HepG2 (cell line): ENCODE results near the gene FXYD4. TPM values are rescaled to one million over a fixed set of nuclear protein-coding genes. Genes with fewer than 3 reads are reported as not detected.

Experiments used
- ARNT2 ChIP-seq: sonication (generic); formaldehyde crosslinking; IDR thresholded peaks from 2 replicates; pipeline ENCODE4 v1.8.0; 2022; ENCODE audit warnings: mild to moderate bottlenecking, low read depth, missing genetic modification reagents, moderate library complexity
- EEA1 ChIP-seq: sonication (generic); formaldehyde crosslinking; IDR thresholded peaks from 2 replicates; pipeline ENCODE4 v1.5.1; 2020; ENCODE audit warnings: mild to moderate bottlenecking, missing genetic modification reagents, borderline replicate concordance
- FOSL2 ChIP-seq: sonication (generic); formaldehyde crosslinking; IDR thresholded peaks from 2 replicates; pipeline ENCODE4 v1.4.0; 2020; ENCODE audit warnings: missing genetic modification reagents
- HDAC6 ChIP-seq: fragments of 200-600 bp; sonication (generic); IDR thresholded peaks from 2 replicates; pipeline ENCODE4 v1.7.0; 2017; ENCODE audit warnings: mild to moderate bottlenecking, antibody characterized with exemption, low read length, low read depth
- HNRNPH1 ChIP-seq: fragments of 200-400 bp; formaldehyde crosslinking; optimal IDR thresholded peaks from 2 replicates; pipeline ENCODE3; 2017; ENCODE audit warnings: mild to moderate bottlenecking, low read depth, low read length
- HOXD1 ChIP-seq: sonication (generic); formaldehyde crosslinking; IDR thresholded peaks from 2 replicates; pipeline ENCODE4 v1.5.0; 2020; ENCODE audit warnings: missing genetic modification reagents
- KLF6 ChIP-seq: IDR thresholded peaks from 2 replicates; pipeline ENCODE4 v1.8.0; 2016; ENCODE audit warnings: missing biosample characterization, missing genetic modification reagents
- MAFF ChIP-seq: IDR thresholded peaks from 2 replicates; pipeline ENCODE4 v1.6.1; 2011; ENCODE audit warnings: low read depth, low read length, improper control_type of control experiment
- MYC ChIP-seq: sonication (generic); formaldehyde crosslinking; IDR thresholded peaks from 2 replicates; pipeline ENCODE4 v1.9.0; 2021; ENCODE audit warnings: missing genetic modification reagents, borderline replicate concordance
- SCMH1 ChIP-seq: sonication (generic); formaldehyde crosslinking; IDR thresholded peaks from 2 replicates; pipeline ENCODE4 v1.9.0; 2021; ENCODE audit warnings: missing genetic modification reagents, mild to moderate bottlenecking, borderline replicate concordance
- ZNF138 ChIP-seq: sonication (generic); formaldehyde crosslinking; IDR thresholded peaks from 2 replicates; pipeline ENCODE4 v1.5.0; 2020; ENCODE audit warnings: mild to moderate bottlenecking, low read depth, missing genetic modification reagents
- ZNF235 ChIP-seq: sonication (generic); formaldehyde crosslinking; IDR thresholded peaks from 2 replicates; pipeline ENCODE4 v1.8.1; 2023; ENCODE audit warnings: mild to moderate bottlenecking, missing genetic modification reagents, borderline replicate concordance
- ZNF329 ChIP-seq: sonication (generic); formaldehyde crosslinking; IDR thresholded peaks from 2 replicates; pipeline ENCODE4 v1.9.0; 2021; ENCODE audit warnings: low read depth, mild to moderate bottlenecking, missing genetic modification reagents
- ZNF709 ChIP-seq: sonication (generic); formaldehyde crosslinking; IDR thresholded peaks from 2 replicates; pipeline ENCODE4 v1.5.0; 2020; ENCODE audit warnings: mild to moderate bottlenecking, missing genetic modification reagents
- ZNF792 ChIP-seq: IDR thresholded peaks from 2 replicates; pipeline ENCODE4 v1.6.1; 2016
- polyA plus RNA-seq, 8 experiments: library from polyadenylated mRNA; depleted of rRNA in 3 of 8; stranded (reverse) in 7 of 8; unstranded in 1 of 8; fragments of >200 nt; fragmentation: Illumina TruSeq in 4 of 8; extraction: Trizol in 4 of 8; gene quantifications; 2 replicates each; pipeline versions ENCODE4 v1.2.1 to v1.2.3, GENCODE V29; 2011 to 2016; ENCODE audit warnings: low read depth in 4 of 8, missing spikeins in 1 of 8, mixed read lengths in 1 of 8; ENCODE audit not compliant: insufficient read depth in 1 of 8
- total RNA-seq, 5 experiments: library from RNA; depleted of rRNA; stranded (reverse); fragments of >200 nt; fragmentation: Illumina TruSeq; extraction: Trizol; gene quantifications; 2 replicates each; pipeline ENCODE4 v1.2.3, GENCODE V29; 2016; ENCODE audit warnings: low read depth in 1 of 5
- TF ChIP-seq, protein P1 (sequence below), 2 experiments: IDR thresholded peaks; 2 replicates each; pipeline ENCODE4 v1.6.1; 2011 to 2012; ENCODE audit warnings: low read length in 2 of 2, borderline replicate concordance in 1 of 2, low read depth in 1 of 2, mild to moderate bottlenecking in 1 of 2, moderate library complexity in 1 of 2
- TF ChIP-seq, protein P2 (sequence below): sonication (generic); formaldehyde crosslinking; IDR thresholded peaks from 2 replicates; pipeline ENCODE4 v1.5.1; 2020; ENCODE audit warnings: mild to moderate bottlenecking, missing genetic modification reagents, borderline replicate concordance
- TF ChIP-seq, protein P3 (sequence below): sonication (generic); formaldehyde crosslinking; IDR thresholded peaks from 2 replicates; pipeline ENCODE4 v1.4.0; 2020; ENCODE audit warnings: mild to moderate bottlenecking, missing genetic modification reagents
- TF ChIP-seq, protein P4 (sequence below): sonication (generic); formaldehyde crosslinking; IDR thresholded peaks from 2 replicates; pipeline ENCODE4 v1.4.0; 2020; ENCODE audit warnings: missing genetic modification reagents, borderline replicate concordance
- TF ChIP-seq, protein P5 (sequence below): sonication (generic); formaldehyde crosslinking; IDR thresholded peaks from 2 replicates; pipeline ENCODE4 v1.8.0; 2022; ENCODE audit warnings: missing genetic modification reagents, mild to moderate bottlenecking, borderline replicate concordance

Gene FXYD4
- total and polyA plus RNA-seq, 2 of the 13 experiments (the other 11 are each of a cell fraction or from before 2014, with no cell fraction given) = not detected

DNA sequence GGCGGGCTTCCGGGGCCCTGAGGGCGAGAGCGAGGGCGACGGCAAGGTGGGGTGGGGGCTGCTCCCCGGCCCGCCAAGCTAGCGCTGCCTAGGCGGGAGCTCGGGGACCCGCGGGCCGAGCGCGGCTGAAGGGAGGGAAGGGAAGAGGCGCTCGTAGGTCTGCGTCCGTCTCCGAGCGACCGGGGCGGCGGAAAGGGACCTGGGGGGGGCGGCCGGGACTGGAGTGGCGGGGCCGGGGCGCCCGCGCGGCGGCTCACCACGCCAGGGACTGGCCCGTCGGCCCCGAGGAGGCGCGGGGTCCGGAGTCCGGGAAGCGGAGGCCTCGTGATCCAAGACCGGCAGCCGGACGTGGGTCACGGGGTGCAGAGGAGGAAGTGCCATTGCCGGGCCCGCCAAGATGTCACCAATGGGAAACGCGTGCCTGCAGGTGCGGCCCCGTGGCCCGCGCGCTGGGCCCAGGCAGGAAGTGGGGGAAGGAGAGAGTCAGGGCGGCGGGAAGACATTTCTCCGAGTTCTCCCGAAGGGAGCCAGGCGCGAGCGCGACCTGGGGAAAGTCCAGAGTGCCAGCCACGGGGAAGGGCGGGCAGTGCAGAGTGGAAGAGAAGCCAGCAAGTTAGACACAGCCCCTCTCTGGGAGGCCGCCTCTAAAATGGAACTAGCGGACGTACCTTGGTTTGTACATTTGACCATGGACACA lies 25.6 kb downstream of the FXYD4 start (continued):
- TF ChIP-seq, protein P1, sequence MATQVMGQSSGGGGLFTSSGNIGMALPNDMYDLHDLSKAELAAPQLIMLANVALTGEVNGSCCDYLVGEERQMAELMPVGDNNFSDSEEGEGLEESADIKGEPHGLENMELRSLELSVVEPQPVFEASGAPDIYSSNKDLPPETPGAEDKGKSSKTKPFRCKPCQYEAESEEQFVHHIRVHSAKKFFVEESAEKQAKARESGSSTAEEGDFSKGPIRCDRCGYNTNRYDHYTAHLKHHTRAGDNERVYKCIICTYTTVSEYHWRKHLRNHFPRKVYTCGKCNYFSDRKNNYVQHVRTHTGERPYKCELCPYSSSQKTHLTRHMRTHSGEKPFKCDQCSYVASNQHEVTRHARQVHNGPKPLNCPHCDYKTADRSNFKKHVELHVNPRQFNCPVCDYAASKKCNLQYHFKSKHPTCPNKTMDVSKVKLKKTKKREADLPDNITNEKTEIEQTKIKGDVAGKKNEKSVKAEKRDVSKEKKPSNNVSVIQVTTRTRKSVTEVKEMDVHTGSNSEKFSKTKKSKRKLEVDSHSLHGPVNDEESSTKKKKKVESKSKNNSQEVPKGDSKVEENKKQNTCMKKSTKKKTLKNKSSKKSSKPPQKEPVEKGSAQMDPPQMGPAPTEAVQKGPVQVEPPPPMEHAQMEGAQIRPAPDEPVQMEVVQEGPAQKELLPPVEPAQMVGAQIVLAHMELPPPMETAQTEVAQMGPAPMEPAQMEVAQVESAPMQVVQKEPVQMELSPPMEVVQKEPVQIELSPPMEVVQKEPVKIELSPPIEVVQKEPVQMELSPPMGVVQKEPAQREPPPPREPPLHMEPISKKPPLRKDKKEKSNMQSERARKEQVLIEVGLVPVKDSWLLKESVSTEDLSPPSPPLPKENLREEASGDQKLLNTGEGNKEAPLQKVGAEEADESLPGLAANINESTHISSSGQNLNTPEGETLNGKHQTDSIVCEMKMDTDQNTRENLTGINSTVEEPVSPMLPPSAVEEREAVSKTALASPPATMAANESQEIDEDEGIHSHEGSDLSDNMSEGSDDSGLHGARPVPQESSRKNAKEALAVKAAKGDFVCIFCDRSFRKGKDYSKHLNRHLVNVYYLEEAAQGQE (IDR thresholded peaks at IDR 0.05; ENCODE audit: borderline replicate concordance in 1 of 2, low read depth in 1 of 2, low read length in 2 of 2) = no peak
- TF ChIP-seq ZNF329 = peak; percentile 69; the same call in 1 of the 2 replicates
- peak; percentile 82; the same call in 1 of the 2 replicates for TF ChIP-seq ZNF235 (CRISPR knock-in tag)
- TF ChIP-seq SCMH1 (CRISPR knock-in tag) = no peak
- TF ChIP-seq ZNF138 = peak; percentile 96; the same call in 1 of the 2 replicates
- TF ChIP-seq, protein P2, sequence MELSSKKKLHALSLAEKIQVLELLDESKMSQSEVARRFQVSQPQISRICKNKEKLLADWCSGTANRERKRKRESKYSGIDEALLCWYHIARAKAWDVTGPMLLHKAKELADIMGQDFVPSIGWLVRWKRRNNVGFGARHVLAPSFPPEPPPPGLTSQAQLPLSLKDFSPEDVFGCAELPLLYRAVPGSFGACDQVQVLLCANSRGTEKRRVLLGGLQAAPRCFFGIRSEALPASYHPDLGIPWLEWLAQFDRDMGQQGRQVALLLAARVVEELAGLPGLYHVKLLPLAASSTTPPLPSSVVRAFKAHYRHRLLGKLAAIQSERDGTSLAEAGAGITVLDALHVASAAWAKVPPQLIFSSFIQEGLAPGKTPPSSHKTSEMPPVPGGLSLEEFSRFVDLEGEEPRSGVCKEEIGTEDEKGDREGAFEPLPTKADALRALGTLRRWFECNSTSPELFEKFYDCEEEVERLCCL = no peak
- peak; percentile 91; the same call in 1 of the 2 replicates for TF ChIP-seq EEA1
- TF ChIP-seq, protein P3, sequence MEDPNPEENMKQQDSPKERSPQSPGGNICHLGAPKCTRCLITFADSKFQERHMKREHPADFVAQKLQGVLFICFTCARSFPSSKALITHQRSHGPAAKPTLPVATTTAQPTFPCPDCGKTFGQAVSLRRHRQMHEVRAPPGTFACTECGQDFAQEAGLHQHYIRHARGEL (CRISPR knock-in tag) = no peak
- TF ChIP-seq FOSL2 (CRISPR knock-in tag) = peak; percentile 69
- no peak for TF ChIP-seq HNRNPH1
- TF ChIP-seq KLF6 (CRISPR knock-in tag) = peak; percentile 73; the same call in 1 of the 2 replicates
- peak; percentile 84; the same call in 1 of the 2 replicates for TF ChIP-seq ZNF792
- TF ChIP-seq, protein P4, sequence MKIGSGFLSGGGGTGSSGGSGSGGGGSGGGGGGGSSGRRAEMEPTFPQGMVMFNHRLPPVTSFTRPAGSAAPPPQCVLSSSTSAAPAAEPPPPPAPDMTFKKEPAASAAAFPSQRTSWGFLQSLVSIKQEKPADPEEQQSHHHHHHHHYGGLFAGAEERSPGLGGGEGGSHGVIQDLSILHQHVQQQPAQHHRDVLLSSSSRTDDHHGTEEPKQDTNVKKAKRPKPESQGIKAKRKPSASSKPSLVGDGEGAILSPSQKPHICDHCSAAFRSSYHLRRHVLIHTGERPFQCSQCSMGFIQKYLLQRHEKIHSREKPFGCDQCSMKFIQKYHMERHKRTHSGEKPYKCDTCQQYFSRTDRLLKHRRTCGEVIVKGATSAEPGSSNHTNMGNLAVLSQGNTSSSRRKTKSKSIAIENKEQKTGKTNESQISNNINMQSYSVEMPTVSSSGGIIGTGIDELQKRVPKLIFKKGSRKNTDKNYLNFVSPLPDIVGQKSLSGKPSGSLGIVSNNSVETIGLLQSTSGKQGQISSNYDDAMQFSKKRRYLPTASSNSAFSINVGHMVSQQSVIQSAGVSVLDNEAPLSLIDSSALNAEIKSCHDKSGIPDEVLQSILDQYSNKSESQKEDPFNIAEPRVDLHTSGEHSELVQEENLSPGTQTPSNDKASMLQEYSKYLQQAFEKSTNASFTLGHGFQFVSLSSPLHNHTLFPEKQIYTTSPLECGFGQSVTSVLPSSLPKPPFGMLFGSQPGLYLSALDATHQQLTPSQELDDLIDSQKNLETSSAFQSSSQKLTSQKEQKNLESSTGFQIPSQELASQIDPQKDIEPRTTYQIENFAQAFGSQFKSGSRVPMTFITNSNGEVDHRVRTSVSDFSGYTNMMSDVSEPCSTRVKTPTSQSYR (CRISPR knock-in tag) = peak; percentile 84; the same call in 1 of the 2 replicates
- peak; percentile 69; the same call in 1 of the 2 replicates for TF ChIP-seq HOXD1 (CRISPR knock-in tag)
- TF ChIP-seq, protein P5, sequence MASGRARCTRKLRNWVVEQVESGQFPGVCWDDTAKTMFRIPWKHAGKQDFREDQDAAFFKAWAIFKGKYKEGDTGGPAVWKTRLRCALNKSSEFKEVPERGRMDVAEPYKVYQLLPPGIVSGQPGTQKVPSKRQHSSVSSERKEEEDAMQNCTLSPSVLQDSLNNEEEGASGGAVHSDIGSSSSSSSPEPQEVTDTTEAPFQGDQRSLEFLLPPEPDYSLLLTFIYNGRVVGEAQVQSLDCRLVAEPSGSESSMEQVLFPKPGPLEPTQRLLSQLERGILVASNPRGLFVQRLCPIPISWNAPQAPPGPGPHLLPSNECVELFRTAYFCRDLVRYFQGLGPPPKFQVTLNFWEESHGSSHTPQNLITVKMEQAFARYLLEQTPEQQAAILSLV = peak; percentile 70
- TF ChIP-seq MYC (CRISPR knock-in tag) = peak; percentile 97
- no peak for TF ChIP-seq MAFF
- TF ChIP-seq ZNF709 = peak; percentile 88
- TF ChIP-seq ARNT2 = no peak; the same call in 1 of the 2 replicates
- TF ChIP-seq HDAC6 = no peak
